GM12864 (cell line): ENCODE results near the gene MYO1H.

Experiments
- DNase-seq: peaks from one replicate; pipeline ENCODE4 v3.0.0-alpha.2; 2011; ENCODE audit warnings: low read depth
- H3K4me3 ChIP-seq: 2 replicates; pipeline ENCODE4 v1.5.1; 2011; ENCODE audit warnings: mild to moderate bottlenecking, low read depth, low read length, control low read depth
- CTCF ChIP-seq: IDR thresholded peaks from 2 replicates; pipeline ENCODE4 v1.5.1; 2011; ENCODE audit warnings: low read depth, mild to moderate bottlenecking, moderate library complexity, low read length, control low read depth, inconsistent platforms; ENCODE audit errors: missing control alignments

MYO1H gene

DNA sequence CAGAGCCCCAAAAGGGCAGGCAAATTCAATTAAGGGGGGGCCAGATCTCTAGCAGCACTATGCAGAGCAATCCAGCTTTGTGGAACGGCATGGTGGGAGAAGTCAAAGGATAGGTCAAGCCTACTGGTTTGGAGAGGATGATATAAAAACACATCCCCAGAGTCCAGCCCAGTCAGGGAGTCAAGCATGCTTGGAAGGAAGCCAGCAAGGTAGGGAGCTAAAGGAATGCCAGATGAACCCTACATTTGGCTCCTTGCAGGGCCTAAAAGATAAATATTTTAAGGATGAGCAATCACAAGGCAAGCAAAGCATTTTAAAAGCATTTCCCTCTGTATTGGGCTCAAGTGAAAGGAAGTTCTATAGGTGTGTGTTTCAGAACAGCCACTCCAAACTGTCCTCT lies 108.0 kb downstream of the MYO1H start:
- no peak overlapping the region for H3K4me3 ChIP-seq
- no peak for TF ChIP-seq CTCF
- no peak for DNase-seq

DNA sequence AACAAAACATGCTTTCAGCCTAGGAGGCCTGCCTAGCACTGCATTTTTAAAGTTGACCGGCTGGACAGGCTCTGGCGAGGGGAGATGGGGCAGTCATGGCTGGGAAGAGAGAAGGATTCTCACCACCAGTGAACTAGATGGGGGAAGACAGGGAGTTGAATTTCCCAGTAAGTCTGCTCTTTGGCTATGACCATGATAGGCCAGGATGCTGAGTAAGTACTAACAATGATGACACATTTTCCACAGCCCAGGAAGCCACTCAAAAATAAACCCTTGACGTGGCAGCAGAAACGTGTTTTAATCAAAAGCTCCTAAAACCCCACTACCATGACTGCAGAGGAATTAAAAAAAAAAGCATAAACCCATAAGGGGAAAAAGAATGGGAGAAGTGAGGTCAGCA lies 110.4 kb downstream of the MYO1H start:
- H3K4me3 ChIP-seq: no peak overlapping the region
- no peak for DNase-seq
- no peak for TF ChIP-seq CTCF

DNA sequence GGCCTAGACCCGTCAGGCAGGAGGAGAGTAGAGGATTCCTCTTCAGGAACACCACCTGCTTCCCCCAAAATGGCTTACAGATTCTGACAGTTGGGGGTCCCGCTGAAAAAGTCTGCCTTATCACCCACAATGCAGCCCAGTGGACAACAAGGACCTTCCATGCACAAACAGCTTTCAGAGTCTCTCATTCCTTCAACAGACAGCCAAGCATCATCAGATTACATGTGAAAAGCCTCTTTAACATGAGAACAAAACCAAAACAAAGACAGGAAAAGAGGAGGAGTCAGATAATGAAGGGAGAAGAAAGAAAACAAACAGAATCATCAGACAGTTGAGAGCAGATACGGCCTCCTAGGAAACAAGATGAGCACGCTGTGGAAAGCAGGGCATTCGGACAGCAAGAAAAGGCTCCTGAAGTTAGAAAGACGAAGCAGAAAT lies 111.1 kb downstream of the MYO1H start:
- no peak for DNase-seq
- TF ChIP-seq CTCF: no peak
- H3K4me3 ChIP-seq: no peak overlapping the region

DNA sequence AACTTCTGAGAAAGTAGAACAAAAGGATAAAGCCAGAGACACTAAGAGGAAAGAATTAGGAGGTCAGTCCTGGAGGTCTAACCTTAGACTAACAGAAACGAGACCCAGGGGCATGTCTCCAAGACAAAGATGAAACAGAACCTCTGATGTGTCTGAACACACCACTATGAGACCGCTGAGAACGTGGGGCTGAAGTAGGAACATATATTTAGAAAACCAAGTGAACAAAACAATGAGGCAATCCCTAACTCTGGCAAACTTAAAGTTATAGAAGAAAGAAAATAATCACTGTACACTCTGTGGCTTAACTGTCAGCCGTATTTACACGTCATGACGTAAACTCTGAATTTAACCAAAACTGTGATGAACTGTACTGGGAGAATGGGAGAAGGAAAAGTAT lies 111.5 kb downstream of the MYO1H start:
- H3K4me3 ChIP-seq: no peak overlapping the region
- TF ChIP-seq CTCF: no peak
- DNase-seq: no peak

- no peak for DNase-seq
- no peak overlapping the region for H3K4me3 ChIP-seq
These were observed 112.8 kb downstream of the MYO1H start for GRCh38 chr12:109460538-109460937.

GRCh38 chr12:109461049-109461845 lies 113.5 kb downstream of the MYO1H start:
- no peak overlapping the region for H3K4me3 ChIP-seq
- DNase-seq: no peak
- no peak for TF ChIP-seq CTCF

More at GRCh38 chr12:109460538-109460937, 112.8 kb downstream of the MYO1H start:
- TF ChIP-seq CTCF: no peak
